Liver (tissue), 9 donors: ENCODE data around the gene DSE. TPM values are rescaled to one million over a fixed set of nuclear protein-coding genes. Genes with fewer than 3 reads are reported as not detected.

Experiments
- DNase-seq: peaks from one replicate; pipeline ENCODE4 v3.0.0-alpha.2; 2017; ENCODE audit warnings: low spot score
- H3K27ac ChIP-seq, 2 donors: one replicate each; pipeline ENCODE4 v1.7.0; 2013; ENCODE audit warnings: inconsistent platforms in 2 of 2, low read length in 2 of 2, control low read depth in 1 of 2, low read depth in 1 of 2, mild to moderate bottlenecking in 1 of 2
- H3K27me3 ChIP-seq, 4 donors: one replicate each; pipeline versions ENCODE4 v1.6.1 to v1.7.0; 2013; ENCODE audit warnings: low read length in 3 of 4, inconsistent platforms in 1 of 4, mild to moderate bottlenecking in 1 of 4, moderate library complexity in 1 of 4; ENCODE audit not compliant: control insufficient read depth in 4 of 4, insufficient read depth in 4 of 4
- H3K36me3 ChIP-seq, 4 donors: one replicate each; pipeline versions ENCODE4 v1.6.1 to v1.7.0; 2013; ENCODE audit warnings: low read length in 3 of 4, mild to moderate bottlenecking in 3 of 4, low read depth in 1 of 4, moderate library complexity in 1 of 4; ENCODE audit not compliant: control insufficient read depth in 4 of 4, insufficient read depth in 3 of 4
- H3K4me1 ChIP-seq, 4 donors: one replicate each; pipeline versions ENCODE4 v1.6.1 to v1.7.0; 2013; ENCODE audit warnings: low read length in 3 of 4, mild to moderate bottlenecking in 3 of 4, moderate library complexity in 1 of 4; ENCODE audit not compliant: control insufficient read depth in 4 of 4, insufficient read depth in 4 of 4
- H3K4me3 ChIP-seq, 3 donors: one replicate each; pipeline versions ENCODE4 v1.6.1 to v1.7.0; 2013; ENCODE audit warnings: low read length in 3 of 3, control low read depth in 1 of 3, low read depth in 1 of 3, mild to moderate bottlenecking in 1 of 3
- H3K9ac ChIP-seq, 2 donors: one replicate each; pipeline ENCODE4 v1.7.0; 2013; ENCODE audit warnings: low read length in 2 of 2, mild to moderate bottlenecking in 2 of 2, moderate library complexity in 2 of 2, control low read depth in 1 of 2, low read depth in 1 of 2
- H3K9me3 ChIP-seq, 4 donors: one replicate each; pipeline versions ENCODE4 v1.6.1 to v1.7.0; 2013; ENCODE audit warnings: low read length in 3 of 4; ENCODE audit not compliant: control insufficient read depth in 4 of 4
- EGR1 ChIP-seq, 2 donors: IDR thresholded peaks; 2 replicates each; pipeline ENCODE4 v1.6.1; 2016 to 2018; ENCODE audit warnings: antibody characterized with exemption in 2 of 2, low read depth in 2 of 2
- FOXA2 ChIP-seq: IDR thresholded peaks from 2 replicates; pipeline ENCODE4 v1.6.1; 2016; ENCODE audit warnings: antibody characterized with exemption
- GABPA ChIP-seq, 2 donors: IDR thresholded peaks in 1 of 2; conservative IDR thresholded peaks in 1 of 2; 2 replicates each; pipeline ENCODE4 v1.6.1; 2016; ENCODE audit warnings: antibody characterized with exemption in 2 of 2, mild to moderate bottlenecking in 1 of 2, moderate library complexity in 1 of 2
- HNF4A ChIP-seq, 2 donors: conservative IDR thresholded peaks; 2 replicates each; pipeline ENCODE4 v1.6.1; 2016; ENCODE audit warnings: antibody characterized with exemption in 2 of 2, mild to moderate bottlenecking in 2 of 2
- HNF4G ChIP-seq: IDR thresholded peaks from 2 replicates; pipeline ENCODE4 v1.6.1; 2016; ENCODE audit warnings: antibody characterized with exemption
- RAD21 ChIP-seq, 2 donors: IDR thresholded peaks; 2 replicates each; pipeline ENCODE4 v1.6.1; 2016; ENCODE audit warnings: antibody characterized with exemption in 2 of 2, mild to moderate bottlenecking in 2 of 2
- RXRA ChIP-seq, 2 donors: IDR thresholded peaks; 2 replicates each; pipeline ENCODE4 v1.6.1; 2017 to 2018; ENCODE audit warnings: antibody characterized with exemption in 2 of 2, mild to moderate bottlenecking in 1 of 2
- SP1 ChIP-seq: IDR thresholded peaks from 2 replicates; pipeline ENCODE4 v1.6.1; 2018; ENCODE audit warnings: antibody characterized with exemption, mild to moderate bottlenecking
- TAF1 ChIP-seq: conservative IDR thresholded peaks from 2 replicates; pipeline ENCODE4 v1.6.1; 2016; ENCODE audit warnings: antibody characterized with exemption, mild to moderate bottlenecking
- YY1 ChIP-seq: IDR thresholded peaks from 2 replicates; pipeline ENCODE4 v1.6.1; 2016; ENCODE audit warnings: antibody characterized with exemption, mild to moderate bottlenecking
- WGBS: extraction: QIAGEN DNeasy Blood & Tissue Kit; methylation state at CpG from one replicate; pipeline ENCODE4 v1.1.7; 2013; 5-methylcytosine and 5-hydroxymethylcytosine counted together
- polyA plus RNA-seq, 2 donors: library from polyadenylated mRNA; stranded (reverse) in 1 of 2; unstranded in 1 of 2; fragments of 200-250 nt in 1 of 2; fragments of >200 nt in 1 of 2; fragmentation: Nextera tagmentation in 1 of 2; extraction: Ambion mirVana in 1 of 2; gene quantifications; one replicate each; pipeline versions ENCODE4 v1.2.1 to v1.2.3, GENCODE V29; 2013 to 2015
- total RNA-seq, 2 donors: library from RNA; depleted of rRNA; stranded (reverse); fragments of >200 nt; gene quantifications; one replicate each; pipeline ENCODE4 v1.2.3, GENCODE V29; 2014
- TF ChIP-seq, protein P1 (sequence below): IDR thresholded peaks from 2 replicates; pipeline ENCODE4 v1.6.1; 2016; ENCODE audit warnings: antibody characterized with exemption
- TF ChIP-seq, protein P2 (sequence below): IDR thresholded peaks from 2 replicates; pipeline ENCODE4 v1.6.1; 2016; ENCODE audit warnings: antibody characterized with exemption
- TF ChIP-seq, protein P3 (sequence below): IDR thresholded peaks from 2 replicates; pipeline ENCODE4 v1.6.1; 2016; ENCODE audit warnings: antibody characterized with exemption, mild to moderate bottlenecking
- TF ChIP-seq, protein P4 (sequence below): fragments of 150-350 bp; IDR thresholded peaks from 2 replicates; pipeline ENCODE4 v1.5.1; 2017; ENCODE audit warnings: improper control_type of control experiment, low read depth, low read length; ENCODE audit not compliant: missing input control
- TF ChIP-seq, protein P5 (sequence below): IDR thresholded peaks from 2 replicates; pipeline ENCODE4 v1.6.1; 2016; ENCODE audit warnings: antibody characterized with exemption
- donor health status: healthy.
- donor health status: healthy.
- donor health status: healthy.
- donor health status: healthy.
- donor health status: healthy.

The DSE gene
- total and polyA plus RNA-seq, 4 donors, result 5.5 to 22.8 (median 9.6) TPM

DNA sequence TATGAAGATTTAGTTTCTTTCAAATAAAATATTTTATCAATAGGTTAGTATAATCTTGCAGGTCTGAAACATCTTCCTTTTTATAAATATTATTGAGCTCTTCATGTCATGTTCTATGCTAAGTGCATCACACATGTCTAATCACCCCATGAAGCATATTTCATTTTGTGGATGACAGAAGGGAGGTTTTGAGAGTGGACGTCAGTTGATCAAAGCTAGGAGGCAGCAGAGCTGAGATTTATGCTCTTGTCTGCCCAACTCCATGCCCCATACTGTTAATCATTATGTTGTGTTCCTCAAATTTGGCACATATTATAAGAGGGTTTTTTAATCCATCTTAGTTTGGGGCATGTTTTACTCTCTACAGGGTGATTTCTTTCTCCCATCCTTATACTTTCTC, 22.7 kb downstream of the DSE start:
- H3K36me3 ChIP-seq, result no peaks in the 10 kb centered on the region
- DNase-seq, result no peak
- H3K9me3 ChIP-seq, result no peaks in the 10 kb centered on the region
- H3K4me1 ChIP-seq, result no peaks in the 10 kb centered on the region
- TF ChIP-seq, protein P1, sequence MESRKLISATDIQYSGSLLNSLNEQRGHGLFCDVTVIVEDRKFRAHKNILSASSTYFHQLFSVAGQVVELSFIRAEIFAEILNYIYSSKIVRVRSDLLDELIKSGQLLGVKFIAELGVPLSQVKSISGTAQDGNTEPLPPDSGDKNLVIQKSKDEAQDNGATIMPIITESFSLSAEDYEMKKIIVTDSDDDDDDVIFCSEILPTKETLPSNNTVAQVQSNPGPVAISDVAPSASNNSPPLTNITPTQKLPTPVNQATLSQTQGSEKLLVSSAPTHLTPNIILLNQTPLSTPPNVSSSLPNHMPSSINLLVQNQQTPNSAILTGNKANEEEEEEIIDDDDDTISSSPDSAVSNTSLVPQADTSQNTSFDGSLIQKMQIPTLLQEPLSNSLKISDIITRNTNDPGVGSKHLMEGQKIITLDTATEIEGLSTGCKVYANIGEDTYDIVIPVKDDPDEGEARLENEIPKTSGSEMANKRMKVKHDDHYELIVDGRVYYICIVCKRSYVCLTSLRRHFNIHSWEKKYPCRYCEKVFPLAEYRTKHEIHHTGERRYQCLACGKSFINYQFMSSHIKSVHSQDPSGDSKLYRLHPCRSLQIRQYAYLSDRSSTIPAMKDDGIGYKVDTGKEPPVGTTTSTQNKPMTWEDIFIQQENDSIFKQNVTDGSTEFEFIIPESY, result no peak
- TF ChIP-seq EGR1 (IDR thresholded peaks at IDR 0.05; ENCODE audit: low read depth in 2 of 2) (no peak), SP1 (no peak)
- TF ChIP-seq, protein P2, sequence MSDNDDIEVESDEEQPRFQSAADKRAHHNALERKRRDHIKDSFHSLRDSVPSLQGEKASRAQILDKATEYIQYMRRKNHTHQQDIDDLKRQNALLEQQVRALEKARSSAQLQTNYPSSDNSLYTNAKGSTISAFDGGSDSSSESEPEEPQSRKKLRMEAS, result no peak
- TF ChIP-seq, protein P3, sequence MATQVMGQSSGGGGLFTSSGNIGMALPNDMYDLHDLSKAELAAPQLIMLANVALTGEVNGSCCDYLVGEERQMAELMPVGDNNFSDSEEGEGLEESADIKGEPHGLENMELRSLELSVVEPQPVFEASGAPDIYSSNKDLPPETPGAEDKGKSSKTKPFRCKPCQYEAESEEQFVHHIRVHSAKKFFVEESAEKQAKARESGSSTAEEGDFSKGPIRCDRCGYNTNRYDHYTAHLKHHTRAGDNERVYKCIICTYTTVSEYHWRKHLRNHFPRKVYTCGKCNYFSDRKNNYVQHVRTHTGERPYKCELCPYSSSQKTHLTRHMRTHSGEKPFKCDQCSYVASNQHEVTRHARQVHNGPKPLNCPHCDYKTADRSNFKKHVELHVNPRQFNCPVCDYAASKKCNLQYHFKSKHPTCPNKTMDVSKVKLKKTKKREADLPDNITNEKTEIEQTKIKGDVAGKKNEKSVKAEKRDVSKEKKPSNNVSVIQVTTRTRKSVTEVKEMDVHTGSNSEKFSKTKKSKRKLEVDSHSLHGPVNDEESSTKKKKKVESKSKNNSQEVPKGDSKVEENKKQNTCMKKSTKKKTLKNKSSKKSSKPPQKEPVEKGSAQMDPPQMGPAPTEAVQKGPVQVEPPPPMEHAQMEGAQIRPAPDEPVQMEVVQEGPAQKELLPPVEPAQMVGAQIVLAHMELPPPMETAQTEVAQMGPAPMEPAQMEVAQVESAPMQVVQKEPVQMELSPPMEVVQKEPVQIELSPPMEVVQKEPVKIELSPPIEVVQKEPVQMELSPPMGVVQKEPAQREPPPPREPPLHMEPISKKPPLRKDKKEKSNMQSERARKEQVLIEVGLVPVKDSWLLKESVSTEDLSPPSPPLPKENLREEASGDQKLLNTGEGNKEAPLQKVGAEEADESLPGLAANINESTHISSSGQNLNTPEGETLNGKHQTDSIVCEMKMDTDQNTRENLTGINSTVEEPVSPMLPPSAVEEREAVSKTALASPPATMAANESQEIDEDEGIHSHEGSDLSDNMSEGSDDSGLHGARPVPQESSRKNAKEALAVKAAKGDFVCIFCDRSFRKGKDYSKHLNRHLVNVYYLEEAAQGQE, result no peak
- TF ChIP-seq, protein P4, sequence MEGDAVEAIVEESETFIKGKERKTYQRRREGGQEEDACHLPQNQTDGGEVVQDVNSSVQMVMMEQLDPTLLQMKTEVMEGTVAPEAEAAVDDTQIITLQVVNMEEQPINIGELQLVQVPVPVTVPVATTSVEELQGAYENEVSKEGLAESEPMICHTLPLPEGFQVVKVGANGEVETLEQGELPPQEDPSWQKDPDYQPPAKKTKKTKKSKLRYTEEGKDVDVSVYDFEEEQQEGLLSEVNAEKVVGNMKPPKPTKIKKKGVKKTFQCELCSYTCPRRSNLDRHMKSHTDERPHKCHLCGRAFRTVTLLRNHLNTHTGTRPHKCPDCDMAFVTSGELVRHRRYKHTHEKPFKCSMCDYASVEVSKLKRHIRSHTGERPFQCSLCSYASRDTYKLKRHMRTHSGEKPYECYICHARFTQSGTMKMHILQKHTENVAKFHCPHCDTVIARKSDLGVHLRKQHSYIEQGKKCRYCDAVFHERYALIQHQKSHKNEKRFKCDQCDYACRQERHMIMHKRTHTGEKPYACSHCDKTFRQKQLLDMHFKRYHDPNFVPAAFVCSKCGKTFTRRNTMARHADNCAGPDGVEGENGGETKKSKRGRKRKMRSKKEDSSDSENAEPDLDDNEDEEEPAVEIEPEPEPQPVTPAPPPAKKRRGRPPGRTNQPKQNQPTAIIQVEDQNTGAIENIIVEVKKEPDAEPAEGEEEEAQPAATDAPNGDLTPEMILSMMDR, result no peak
- H3K27ac ChIP-seq, result peak overlapping the region in 1 of 2 donors; percentile 3
- H3K27me3 ChIP-seq, result no peaks in the 10 kb centered on the region
- 47% methylated on average over 1 of the region's 1 CpG for WGBS
- H3K9ac ChIP-seq, result no peak overlapping the region
- H3K4me3 ChIP-seq, result no peak overlapping the region

DNA sequence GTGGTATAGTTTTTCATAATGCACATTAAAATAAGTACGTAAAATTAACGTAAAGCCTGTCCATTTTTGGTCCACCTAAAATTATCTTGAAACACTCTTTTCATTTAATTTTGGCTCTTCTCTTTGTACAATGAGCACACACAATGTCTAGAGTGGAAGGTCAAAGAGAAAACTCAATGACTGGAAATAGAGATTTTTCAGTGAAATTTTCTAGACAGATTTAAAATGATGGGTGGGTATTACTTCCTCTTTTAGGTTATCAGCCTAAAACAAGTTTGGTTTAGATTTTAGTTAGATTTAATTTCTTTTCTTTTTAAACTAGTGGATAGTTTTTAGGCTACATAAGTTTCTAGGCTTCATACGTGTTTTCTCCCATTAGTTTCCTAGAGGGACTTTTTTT, 24.9 kb downstream of the DSE start:
- WGBS, result 96% methylated on average over 3 of the region's 3 CpGs

More for the DNA sequence above, 24.9 kb downstream of the DSE start:
- Histone ChIP-seq H3K27me3 (no peaks in the 10 kb centered on the region), H3K36me3 (no peaks in the 10 kb centered on the region), H3K27ac (no peak overlapping the region), H3K4me3 (no peak overlapping the region), H3K9ac (no peak overlapping the region), H3K4me1 (no peaks in the 10 kb centered on the region), H3K9me3 (no peaks in the 10 kb centered on the region)
- no peak for TF ChIP-seq RAD21 (IDR thresholded peaks at IDR 0.05)
- TF ChIP-seq RXRA (IDR thresholded peaks at IDR 0.05), result no peak
- no peak for TF ChIP-seq FOXA2
- TF ChIP-seq HNF4G, result no peak
- no peak for TF ChIP-seq TAF1
- TF ChIP-seq, protein P4, result no peak
- no peak for TF ChIP-seq EGR1 (IDR thresholded peaks at IDR 0.05; ENCODE audit: low read depth in 2 of 2)
- TF ChIP-seq, protein P5, sequence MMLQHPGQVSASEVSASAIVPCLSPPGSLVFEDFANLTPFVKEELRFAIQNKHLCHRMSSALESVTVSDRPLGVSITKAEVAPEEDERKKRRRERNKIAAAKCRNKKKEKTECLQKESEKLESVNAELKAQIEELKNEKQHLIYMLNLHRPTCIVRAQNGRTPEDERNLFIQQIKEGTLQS, result no peak
- TF ChIP-seq GABPA (IDR thresholded peaks at IDR 0.05 in 1 of 2, conservative IDR thresholded peaks at IDR 0.05 in 1 of 2), result no peak
- no peak for TF ChIP-seq SP1
- no peak for TF ChIP-seq YY1
- TF ChIP-seq HNF4A (conservative IDR thresholded peaks at IDR 0.05), result no peak
- TF ChIP-seq, protein P1, result no peak
- DNase-seq, result no peak
